ENCODE measurements around the gene DBH.

The DBH gene

GRCh38 chr9:133613432-133613831 lies 22.7 kb upstream of the DBH start:
- no peak for DNase-seq (ENCODE audit: low read depth)
- TF ChIP-seq CTCF (IDR thresholded peaks at IDR 0.05; ENCODE audit: insufficient read depth, low read depth, low read length, missing control alignments) = no peak
- H3K4me3 ChIP-seq (ENCODE audit: low read depth, low read length) = no peak overlapping the region

GRCh38 chr9:133614056-133614455 lies 22.1 kb upstream of the DBH start:
- DNase-seq (ENCODE audit: low read depth) = no peak
- no peak for TF ChIP-seq CTCF (IDR thresholded peaks at IDR 0.05; ENCODE audit: insufficient read depth, low read depth, low read length, missing control alignments)
- no peak overlapping the region for H3K4me3 ChIP-seq (ENCODE audit: low read depth, low read length)

- DNase-seq (ENCODE audit: low read depth) = no peak
- no peak for TF ChIP-seq CTCF (IDR thresholded peaks at IDR 0.05; ENCODE audit: insufficient read depth, low read depth, low read length, missing control alignments)
- H3K4me3 ChIP-seq (ENCODE audit: low read depth, low read length) = no peak overlapping the region
Measured at GRCh38 chr9:133614678-133615077, 21.5 kb upstream of the DBH start.

GRCh38 chr9:133615186-133615585 lies 21.0 kb upstream of the DBH start:
- no peak for TF ChIP-seq CTCF (IDR thresholded peaks at IDR 0.05; ENCODE audit: insufficient read depth, low read depth, low read length, missing control alignments)
- no peak overlapping the region for H3K4me3 ChIP-seq (ENCODE audit: low read depth, low read length)
- DNase-seq (ENCODE audit: low read depth) = no peak

GRCh38 chr9:133615606-133616188 lies 20.5 kb upstream of the DBH start:
- H3K4me3 ChIP-seq (ENCODE audit: low read depth, low read length) = no peak overlapping the region
- no peak for TF ChIP-seq CTCF (IDR thresholded peaks at IDR 0.05; ENCODE audit: insufficient read depth, low read depth, low read length, missing control alignments)
- no peak for DNase-seq (ENCODE audit: low read depth)

GRCh38 chr9:133616643-133617405 lies 19.3 kb upstream of the DBH start:
- no peak for DNase-seq (ENCODE audit: low read depth)
- no peak for TF ChIP-seq CTCF (IDR thresholded peaks at IDR 0.05; ENCODE audit: insufficient read depth, low read depth, low read length, missing control alignments)
- no peak overlapping the region for H3K4me3 ChIP-seq (ENCODE audit: low read depth, low read length)

Measured in GM12865 (cell line).